Gastrocnemius medialis (tissue), 4 donors: Measurements from ENCODE around the gene TTC32. TPM values are rescaled to one million over a fixed set of nuclear protein-coding genes. Genes with fewer than 3 reads are reported as not detected.

Experiments used
- ATAC-seq, 2 donors: fragments of 150-250 bp; one replicate each; pipeline ENCODE4 v1.9.1; 2016
- DNase-seq, 2 donors: peaks; one replicate each; pipeline ENCODE4 v3.0.0-alpha.2; 2019
- H3K27ac ChIP-seq, 4 donors: fragments of 200-600 bp; sonication (generic); 1 replicate in 1 of 4; 2 replicates in 3 of 4; pipeline ENCODE4 v1.5.1; 2016 to 2018; ENCODE audit warnings: mild to moderate bottlenecking in 2 of 4, moderate library complexity in 1 of 4
- H3K27me3 ChIP-seq, 3 donors: fragments of 200-600 bp; sonication (generic) in 2 of 3; 1 replicate in 1 of 3; 2 replicates in 2 of 3; pipeline versions ENCODE4 v1.5.1 to v1.6.0; 2016 to 2019; ENCODE audit warnings: mild to moderate bottlenecking in 1 of 3, moderate library complexity in 1 of 3
- H3K36me3 ChIP-seq, 2 donors: fragments of 200-600 bp; sonication (generic) in 1 of 2; one replicate each; pipeline ENCODE4 v1.5.1; 2017 to 2018
- H3K4me1 ChIP-seq, 2 donors: fragments of 200-600 bp; sonication (generic) in 1 of 2; one replicate each; pipeline ENCODE4 v1.5.1; 2016 to 2017; ENCODE audit warnings: mild to moderate bottlenecking in 2 of 2
- H3K4me3 ChIP-seq, 4 donors: fragments of 200-600 bp; sonication (generic) in 3 of 4; 1 replicate in 1 of 4; 2 replicates in 3 of 4; pipeline ENCODE4 v1.5.1; 2016 to 2019; ENCODE audit warnings: mild to moderate bottlenecking in 2 of 4
- H3K9me3 ChIP-seq, 3 donors: fragments of 200-600 bp; sonication (generic) in 2 of 3; 1 replicate in 1 of 3; 2 replicates in 2 of 3; pipeline ENCODE4 v1.5.1; 2016 to 2019
- POLR2A ChIP-seq, 2 donors: fragments of 450-650 bp; IDR thresholded peaks; one replicate each; pipeline ENCODE4 v1.6.1; 2017; ENCODE audit warnings: antibody characterized with exemption in 2 of 2, mild to moderate bottlenecking in 2 of 2, moderate library complexity in 2 of 2
- in situ Hi-C, 4 donors: fragments of 200-750 bp; cut with MboI; loops; one replicate each; pipeline versions ENCODE4 v1.15.0 to v1.8.0; 2017; ENCODE audit warnings: low sequenced_read_pairs in 4 of 4
- intact Hi-C: fragments of 100-400 bp; cut with DNase I; formaldehyde crosslinking; loops from one replicate; pipeline ENCODE4 v1.15.1; 2023; ENCODE audit warnings: low total_unique reads
- total RNA-seq, 4 donors: library from RNA; depleted of rRNA; stranded (reverse); fragments of >200 nt; gene quantifications; one replicate each; pipeline versions ENCODE4 v1.1.0 to v1.2.3, GENCODE V29; 2016
- TF ChIP-seq, protein P1 (sequence below), 5 experiments: fragments of 450-650 bp in 3 of 5; fragments of 200-600 bp in 2 of 5; sonication (generic) in 2 of 5; IDR thresholded peaks in 4 of 5; conservative IDR thresholded peaks in 1 of 5; 1 replicate in 4 of 5; 2 replicates in 1 of 5; pipeline ENCODE4 v1.5.1; 2016 to 2019; ENCODE audit warnings: antibody characterized with exemption in 5 of 5, mild to moderate bottlenecking in 3 of 5, moderate library complexity in 3 of 5

The TTC32 gene
- total RNA-seq, 4 donors from 2014 or later = 6.6 to 19.6 (median 10.7) TPM

DNA sequence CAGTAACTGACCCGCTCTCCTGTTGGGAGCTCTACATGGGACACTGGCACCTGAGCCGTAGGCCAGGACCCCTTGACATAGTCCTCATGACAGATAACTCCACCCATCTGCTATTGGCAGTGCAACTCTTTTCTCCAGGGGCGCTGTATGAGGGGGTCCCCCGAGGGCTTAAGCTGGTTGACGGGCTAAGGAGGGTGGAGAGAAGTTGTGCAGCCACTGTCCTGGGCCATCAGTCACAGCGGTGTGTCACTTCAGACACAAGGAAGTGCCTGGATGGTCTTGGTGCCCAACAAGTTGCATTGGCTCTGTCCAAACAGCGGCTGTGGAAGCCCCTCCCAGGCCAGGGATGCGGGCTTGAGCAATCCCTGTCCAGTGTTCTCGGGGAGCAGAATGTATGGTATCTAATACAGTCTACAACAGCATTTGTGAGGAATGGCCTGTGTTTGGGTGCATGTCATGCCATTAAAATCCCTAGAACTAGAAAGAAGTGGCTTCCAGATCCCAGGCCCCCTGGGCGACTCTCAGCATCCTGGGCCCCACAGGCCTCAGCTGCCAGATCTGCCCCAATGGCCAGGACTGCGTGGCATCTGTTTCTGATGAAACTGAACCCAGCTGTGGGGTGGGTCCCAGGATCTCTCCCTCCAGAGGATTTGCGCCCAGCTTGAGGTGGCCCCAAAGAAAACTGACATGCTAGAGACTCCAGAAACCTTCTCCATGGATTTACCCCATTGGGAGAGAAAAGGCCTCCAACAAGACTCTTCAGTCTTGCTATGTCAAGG, 23.3 kb downstream of the TTC32 start:
- intact Hi-C loops (no loop called here), in situ Hi-C loops (no loop called here)
- TF ChIP-seq POLR2A (IDR thresholded peaks at IDR 0.05) = no peak
- Histone ChIP-seq H3K36me3 (no peaks in the 10 kb centered on the region), H3K27ac (no peak overlapping the region), H3K4me3 (no peak overlapping the region), H3K4me1 (no peaks in the 10 kb centered on the region), H3K27me3 (no peaks in the 10 kb centered on the region), H3K9me3 (no peaks in the 10 kb centered on the region)
- no peak for ATAC-seq
- no peak for DNase-seq

DNA sequence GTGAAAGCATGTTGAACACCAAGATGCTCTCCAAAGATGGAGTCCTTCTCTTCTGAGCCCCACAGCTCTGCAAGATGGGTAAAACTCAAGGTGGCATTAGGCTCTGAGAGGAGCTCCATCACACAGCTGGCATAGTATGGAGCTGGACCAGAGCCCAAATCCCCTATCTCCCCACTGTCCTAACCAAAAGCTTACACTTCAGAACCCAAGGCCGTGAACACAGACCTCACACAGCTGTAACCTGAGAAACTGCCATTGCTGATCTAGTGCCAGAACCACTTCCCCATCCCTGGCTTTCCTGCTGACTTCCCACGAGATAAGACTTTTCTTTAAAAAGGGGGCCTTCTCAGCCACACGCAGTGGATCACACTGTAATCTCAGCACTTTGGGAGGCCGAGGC, 25.0 kb downstream of the TTC32 start:
- no peak for ATAC-seq
- TF ChIP-seq, protein P1, sequence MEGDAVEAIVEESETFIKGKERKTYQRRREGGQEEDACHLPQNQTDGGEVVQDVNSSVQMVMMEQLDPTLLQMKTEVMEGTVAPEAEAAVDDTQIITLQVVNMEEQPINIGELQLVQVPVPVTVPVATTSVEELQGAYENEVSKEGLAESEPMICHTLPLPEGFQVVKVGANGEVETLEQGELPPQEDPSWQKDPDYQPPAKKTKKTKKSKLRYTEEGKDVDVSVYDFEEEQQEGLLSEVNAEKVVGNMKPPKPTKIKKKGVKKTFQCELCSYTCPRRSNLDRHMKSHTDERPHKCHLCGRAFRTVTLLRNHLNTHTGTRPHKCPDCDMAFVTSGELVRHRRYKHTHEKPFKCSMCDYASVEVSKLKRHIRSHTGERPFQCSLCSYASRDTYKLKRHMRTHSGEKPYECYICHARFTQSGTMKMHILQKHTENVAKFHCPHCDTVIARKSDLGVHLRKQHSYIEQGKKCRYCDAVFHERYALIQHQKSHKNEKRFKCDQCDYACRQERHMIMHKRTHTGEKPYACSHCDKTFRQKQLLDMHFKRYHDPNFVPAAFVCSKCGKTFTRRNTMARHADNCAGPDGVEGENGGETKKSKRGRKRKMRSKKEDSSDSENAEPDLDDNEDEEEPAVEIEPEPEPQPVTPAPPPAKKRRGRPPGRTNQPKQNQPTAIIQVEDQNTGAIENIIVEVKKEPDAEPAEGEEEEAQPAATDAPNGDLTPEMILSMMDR (IDR thresholded peaks at IDR 0.05 in 4 of 5, conservative IDR thresholded peaks at IDR 0.05 in 1 of 5) = no peak
- no peak for TF ChIP-seq POLR2A (IDR thresholded peaks at IDR 0.05)

DNA sequence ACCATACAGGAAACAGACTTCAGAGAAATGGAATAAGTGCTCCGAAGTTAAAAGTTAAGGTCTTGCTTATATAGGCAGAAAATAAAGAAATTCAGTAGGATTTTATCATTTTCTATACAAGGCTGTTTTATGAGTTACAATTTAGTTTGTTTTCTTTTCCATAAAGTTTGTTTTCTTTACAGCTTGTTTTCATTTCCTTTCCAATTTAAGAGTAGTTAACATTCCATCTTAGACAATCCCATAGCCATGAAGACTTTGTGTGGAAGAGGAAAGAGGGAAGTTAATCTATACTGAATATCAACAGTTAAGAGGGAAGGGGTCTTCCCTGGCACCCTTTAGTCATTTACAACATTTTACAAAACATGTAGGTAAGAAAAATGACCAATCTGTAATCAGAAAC, 26.5 kb downstream of the TTC32 start:
- in situ Hi-C loops (no loop called here), intact Hi-C loops (no loop called here)
- no peak overlapping the region for H3K27ac ChIP-seq
- no peaks in the 10 kb centered on the region for H3K9me3 ChIP-seq
- no peaks in the 10 kb centered on the region for H3K27me3 ChIP-seq
- no peak for ATAC-seq
- no peak for TF ChIP-seq POLR2A (IDR thresholded peaks at IDR 0.05)
- TF ChIP-seq, protein P1 (IDR thresholded peaks at IDR 0.05 in 4 of 5, conservative IDR thresholded peaks at IDR 0.05 in 1 of 5) = no peak
- no peaks in the 10 kb centered on the region for H3K4me1 ChIP-seq
- no peak overlapping the region for H3K4me3 ChIP-seq
- H3K36me3 ChIP-seq = no peaks in the 10 kb centered on the region
- DNase-seq = no peak

More for the DNA sequence above, 25.0 kb downstream of the TTC32 start:
- DNase-seq = no peak
- H3K27me3 ChIP-seq = no peaks in the 10 kb centered on the region
- no peak overlapping the region for H3K27ac ChIP-seq
- no peaks in the 10 kb centered on the region for H3K36me3 ChIP-seq
- H3K9me3 ChIP-seq = no peaks in the 10 kb centered on the region
- H3K4me1 ChIP-seq = no peaks in the 10 kb centered on the region
- intact Hi-C loops (no loop called here), in situ Hi-C loops (no loop called here)
- H3K4me3 ChIP-seq = no peak overlapping the region

DNA sequence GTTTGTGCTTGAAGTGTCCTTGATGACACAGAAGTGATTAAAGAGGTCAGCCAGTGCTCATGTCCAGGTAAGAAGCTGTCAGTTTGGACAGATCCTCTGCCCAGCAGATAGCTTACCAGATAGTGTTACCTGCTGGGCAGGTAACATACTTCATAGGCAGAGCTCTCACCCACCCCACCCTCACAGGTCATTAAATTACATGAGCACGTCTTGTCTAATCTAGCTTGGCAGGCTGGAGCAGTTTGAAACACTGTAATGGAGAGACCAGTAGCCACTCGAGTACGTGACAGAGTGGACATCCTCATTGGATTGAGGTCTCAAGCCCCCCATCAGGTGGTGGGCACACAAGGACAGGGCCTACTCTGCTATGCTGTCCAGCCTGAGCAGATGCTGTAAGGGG, 27.1 kb downstream of the TTC32 start:
- Histone ChIP-seq H3K27me3 (no peaks in the 10 kb centered on the region), H3K36me3 (no peaks in the 10 kb centered on the region), H3K9me3 (no peaks in the 10 kb centered on the region), H3K4me3 (no peak overlapping the region), H3K4me1 (no peaks in the 10 kb centered on the region), H3K27ac (no peak overlapping the region)
- in situ Hi-C loops = loop anchor here (25.0 kb wide), 3 partner anchors 1112 to 1487 kb away; no protein-coding TSS in a partner anchor
- no peak for TF ChIP-seq POLR2A (IDR thresholded peaks at IDR 0.05)
- TF ChIP-seq, protein P1 (IDR thresholded peaks at IDR 0.05 in 4 of 5, conservative IDR thresholded peaks at IDR 0.05 in 1 of 5) = no peak
- intact Hi-C loops = no loop called here
- DNase-seq = no peak
- no peak for ATAC-seq

DNA sequence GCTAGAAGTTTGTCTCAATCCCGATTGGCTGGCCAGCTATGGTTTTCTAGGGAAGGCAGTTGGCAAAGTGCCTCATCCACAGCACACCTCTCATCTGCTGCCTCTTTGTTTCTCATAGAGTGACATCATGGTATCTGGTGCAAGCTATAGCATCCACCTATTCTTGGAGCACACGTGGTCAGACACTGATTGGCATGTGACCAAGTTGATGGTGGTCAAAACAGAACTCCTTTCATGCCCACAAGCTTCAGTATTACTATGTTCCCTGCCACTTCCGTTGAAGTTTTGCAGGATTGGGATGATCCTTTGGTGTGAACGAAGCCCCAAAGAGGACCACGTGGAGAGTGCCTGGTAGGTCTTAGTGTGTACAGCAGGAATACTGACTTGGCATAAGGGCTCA, 28.8 kb downstream of the TTC32 start:
- H3K4me3 ChIP-seq = no peak overlapping the region
- H3K27me3 ChIP-seq = peaks cover 7 to 12% (median 8%) of the 10 kb centered on the region in 3 donors
- TF ChIP-seq, protein P1 (IDR thresholded peaks at IDR 0.05 in 4 of 5, conservative IDR thresholded peaks at IDR 0.05 in 1 of 5) = no peak
- TF ChIP-seq POLR2A (IDR thresholded peaks at IDR 0.05) = no peak
- no peaks in the 10 kb centered on the region for H3K9me3 ChIP-seq
- ATAC-seq (no peak), DNase-seq (no peak)
- H3K27ac ChIP-seq = no peak overlapping the region
- in situ Hi-C loops (loop anchor here (25.0 kb wide), 3 partner anchors 1111 to 1486 kb away; no protein-coding TSS in a partner anchor), intact Hi-C loops (no loop called here)
- peaks cover 0 to 4% of the 10 kb centered on the region in 2 donors for H3K4me1 ChIP-seq
- H3K36me3 ChIP-seq = no peaks in the 10 kb centered on the region
